Measurements from ENCODE around the gene ITGA7.

GRCh38 chr12:55728186-55728938 is 20.7 kb upstream of the ITGA7 start:
- TF ChIP-seq CTCF (conservative IDR thresholded peaks at IDR 0.05; ENCODE audit: low read depth, low read length) (no peak), EZH2 (IDR thresholded peaks at IDR 0.05; ENCODE audit: borderline replicate concordance, low read depth, low read length, poor library complexity, severe bottlenecking) (no peak)
